GM18909 (cell line): ENCODE results near the gene CMTM8.

ENCODE experiments used
- ATAC-seq: cut with Tn5 transposase; IDR thresholded peaks from one replicate; pipeline ENCODE4 v1.9.1; 2021; ENCODE audit warnings: mild to moderate bottlenecking; ENCODE audit not compliant: unreplicated experiment, poor library complexity

The CMTM8 gene

GRCh38 chr3:32303399-32303747, 64.9 kb downstream of the CMTM8 start:
- ATAC-seq, result no peak

GRCh38 chr3:32303977-32304881, 65.7 kb downstream of the CMTM8 start:
- no peak for ATAC-seq

GRCh38 chr3:32305361-32305876, 66.9 kb downstream of the CMTM8 start:
- ATAC-seq, result no peak

- ATAC-seq, result no peak
These were observed 67.6 kb downstream of the CMTM8 start for GRCh38 chr3:32306072-32306471.

GRCh38 chr3:32307591-32307990, 69.1 kb downstream of the CMTM8 start:
- ATAC-seq, result no peak

GRCh38 chr3:32308378-32308777, 69.9 kb downstream of the CMTM8 start:
- no peak for ATAC-seq

GRCh38 chr3:32309654-32310242, 71.3 kb downstream of the CMTM8 start:
- no peak for ATAC-seq

GRCh38 chr3:32310336-32310735, 71.9 kb downstream of the CMTM8 start:
- no peak for ATAC-seq

GRCh38 chr3:32310918-32311839, 72.7 kb downstream of the CMTM8 start:
- ATAC-seq, result no peak

- no peak for ATAC-seq
These were observed 73.8 kb downstream of the CMTM8 start for GRCh38 chr3:32312251-32312650.

- ATAC-seq, result no peak
These were observed 74.7 kb downstream of the CMTM8 start for GRCh38 chr3:32313169-32313568.

GRCh38 chr3:32313723-32314473, 75.4 kb downstream of the CMTM8 start:
- no peak for ATAC-seq

GRCh38 chr3:32315441-32315840, 77.0 kb downstream of the CMTM8 start:
- no peak for ATAC-seq

- no peak for ATAC-seq
These were observed 77.8 kb downstream of the CMTM8 start for GRCh38 chr3:32316319-32316718.

GRCh38 chr3:32316976-32317375, 78.5 kb downstream of the CMTM8 start:
- no peak for ATAC-seq

GRCh38 chr3:32319607-32320006, 81.1 kb downstream of the CMTM8 start:
- ATAC-seq, result no peak

- ATAC-seq, result no peak
These were observed 81.6 kb downstream of the CMTM8 start for GRCh38 chr3:32320080-32320479.

GRCh38 chr3:32321095-32321790, 82.8 kb downstream of the CMTM8 start:
- ATAC-seq, result no peak

GRCh38 chr3:32322311-32322710, 83.8 kb downstream of the CMTM8 start:
- no peak for ATAC-seq
